Measurements from ENCODE around the gene S100A6.

The S100A6 gene

GRCh38 chr1:153573351-153573750 lies 37.6 kb upstream of the S100A6 start:
- Histone ChIP-seq H3K36me3 (no peaks in the 10 kb centered on the region), H3K9me3 (replicated peaks in 1 of 11) (peaks cover 0 to 15% (median 7%) of the 10 kb centered on the region in 11 experiments; a peak in 13 of 22 replicates), H3K27me3 (no peaks in the 10 kb centered on the region), H3K27ac (peak overlapping the region; percentile 14 to 86 (median 82); a peak in 21 of 22 replicates), H3K4me1 (peaks cover 33 to 76% (median 51%) of the 10 kb centered on the region in 10 experiments), H3K4me2 (peak overlapping the region; percentile 59 to 91 (median 79)), H4K20me1 (no peaks in the 10 kb centered on the region), H3K4me3 (peak overlapping the region in 3 of 10 experiments; percentile 5 to 16 (median 6); a peak in 1 of 20 replicates), H3K9ac (peak overlapping the region in 10 of 11 experiments; percentile 46 to 72 (median 65); a peak in 19 of 22 replicates)
- peak in 5 of 11 experiments; percentile 13 to 58 (median 32); a peak in 5 of 22 replicates for TF ChIP-seq Cebpa-rat (IDR thresholded peaks at IDR 0.05)

GRCh38 chr1:153572569-153573015 lies 36.8 kb upstream of the S100A6 start:
- peak overlapping the region; percentile 59 to 91 (median 79) for H3K4me2 ChIP-seq
- H4K20me1 ChIP-seq = no peaks in the 10 kb centered on the region
- no peaks in the 10 kb centered on the region for H3K27me3 ChIP-seq
- peak overlapping the region in 10 of 11 experiments; percentile 46 to 72 (median 65); a peak in 21 of 22 replicates for H3K9ac ChIP-seq
- TF ChIP-seq Cebpa-rat (IDR thresholded peaks at IDR 0.05) = no peak
- peaks cover 0 to 15% (median 7%) of the 10 kb centered on the region in 11 experiments; a peak in 13 of 22 replicates for H3K9me3 ChIP-seq (replicated peaks in 1 of 11)
- H3K36me3 ChIP-seq = no peaks in the 10 kb centered on the region
- H3K4me3 ChIP-seq = peak overlapping the region in 2 of 10 experiments; percentile 3 to 6; a peak in 2 of 20 replicates
- peaks cover 40 to 80% (median 59%) of the 10 kb centered on the region in 10 experiments for H3K4me1 ChIP-seq
- peak overlapping the region; percentile 14 to 86 (median 82); a peak in 21 of 22 replicates for H3K27ac ChIP-seq

- Histone ChIP-seq H3K27ac (peak overlapping the region in 10 of 11 experiments; percentile 64 to 86 (median 83); a peak in 19 of 22 replicates), H3K27me3 (no peaks in the 10 kb centered on the region), H3K9ac (peak overlapping the region in 10 of 11 experiments; percentile 2 to 72 (median 65); a peak in 15 of 22 replicates), H3K9me3 (replicated peaks in 1 of 11) (peaks cover 0 to 15% (median 7%) of the 10 kb centered on the region in 11 experiments; a peak in 13 of 22 replicates), H3K36me3 (no peaks in the 10 kb centered on the region), H3K4me1 (peaks cover 43 to 80% (median 61%) of the 10 kb centered on the region in 10 experiments), H4K20me1 (no peaks in the 10 kb centered on the region), H3K4me3 (no peak overlapping the region), H3K4me2 (peak overlapping the region in 10 of 11 experiments; percentile 67 to 91 (median 80); a peak in 19 of 22 replicates)
- TF ChIP-seq Cebpa-rat (IDR thresholded peaks at IDR 0.05) = no peak
Measured at GRCh38 chr1:153571706-153572105, 35.9 kb upstream of the S100A6 start.

- H3K27me3 ChIP-seq = no peaks in the 10 kb centered on the region
- H3K4me2 ChIP-seq = peak overlapping the region in 3 of 11 experiments; percentile 81 to 90 (median 81); a peak in 4 of 22 replicates
- H3K9ac ChIP-seq = no peak overlapping the region; a peak in 2 of 22 replicates
- TF ChIP-seq Cebpa-rat (IDR thresholded peaks at IDR 0.05) = no peak
- no peaks in the 10 kb centered on the region for H4K20me1 ChIP-seq
- peaks cover 48 to 77% (median 62%) of the 10 kb centered on the region in 10 experiments for H3K4me1 ChIP-seq
- H3K9me3 ChIP-seq (replicated peaks in 1 of 11) = peaks cover 0 to 15% (median 7%) of the 10 kb centered on the region in 11 experiments; a peak in 13 of 22 replicates
- no peak overlapping the region for H3K4me3 ChIP-seq
- no peak overlapping the region for H3K27ac ChIP-seq
- no peaks in the 10 kb centered on the region for H3K36me3 ChIP-seq
Measured at GRCh38 chr1:153570874-153571273, 35.1 kb upstream of the S100A6 start.

GRCh38 chr1:153569465-153569864 lies 33.7 kb upstream of the S100A6 start:
- H3K4me1 ChIP-seq = peaks cover 58 to 91% (median 76%) of the 10 kb centered on the region in 10 experiments
- H3K9ac ChIP-seq = no peak overlapping the region; a peak in 1 of 22 replicates

GRCh38 chr1:153568367-153569099 lies 32.7 kb upstream of the S100A6 start:
- Histone ChIP-seq H3K27me3 (no peaks in the 10 kb centered on the region), H3K27ac (peak overlapping the region; percentile 47 to 98 (median 92); a peak in 21 of 22 replicates), H3K9ac (peak overlapping the region; percentile 66 to 87 (median 83)), H3K4me3 (peak overlapping the region; percentile 16 to 61 (median 51); a peak in 18 of 20 replicates), H4K20me1 (no peaks in the 10 kb centered on the region), H3K36me3 (no peaks in the 10 kb centered on the region), H3K9me3 (replicated peaks in 1 of 11) (peaks cover 0 to under 1% (median 0%) of the 10 kb centered on the region in 11 experiments; a peak in 3 of 22 replicates), H3K4me1 (peaks cover 53 to 94% (median 78%) of the 10 kb centered on the region in 10 experiments), H3K4me2 (peak overlapping the region; percentile 76 to 99 (median 91))
- no peak for TF ChIP-seq Cebpa-rat (IDR thresholded peaks at IDR 0.05)

More at GRCh38 chr1:153569465-153569864, 33.7 kb upstream of the S100A6 start:
- no peak for TF ChIP-seq Cebpa-rat (IDR thresholded peaks at IDR 0.05)
- Histone ChIP-seq H3K4me2 (peak overlapping the region in 1 of 11 experiments; percentile 89; a peak in 1 of 22 replicates), H3K9me3 (replicated peaks in 1 of 11) (peaks cover 0 to 6% (median 0%) of the 10 kb centered on the region in 11 experiments; a peak in 6 of 22 replicates), H4K20me1 (no peaks in the 10 kb centered on the region), H3K27ac (no peak overlapping the region; a peak in 1 of 22 replicates), H3K27me3 (no peaks in the 10 kb centered on the region), H3K36me3 (no peaks in the 10 kb centered on the region), H3K4me3 (no peak overlapping the region)

- Histone ChIP-seq H3K4me3 (peak overlapping the region; percentile 16 to 61 (median 51); a peak in 18 of 20 replicates), H3K4me2 (peak overlapping the region; percentile 76 to 99 (median 91)), H3K27ac (peak overlapping the region; percentile 47 to 98 (median 92)), H4K20me1 (no peaks in the 10 kb centered on the region), H3K9ac (peak overlapping the region; percentile 66 to 87 (median 83)), H3K27me3 (no peaks in the 10 kb centered on the region), H3K4me1 (peaks cover 45 to 94% (median 75%) of the 10 kb centered on the region in 10 experiments), H3K36me3 (no peaks in the 10 kb centered on the region), H3K9me3 (replicated peaks in 1 of 11) (no peaks in the 10 kb centered on the region)
- TF ChIP-seq Cebpa-rat (IDR thresholded peaks at IDR 0.05) = peak in 2 of 11 experiments; percentile 55 to 72; a peak in 3 of 22 replicates
Measured at GRCh38 chr1:153567621-153568366, 32.0 kb upstream of the S100A6 start.
